HepG2 (cell line): Measurements from ENCODE around the gene SYNJ2. TPM values are rescaled to one million over a fixed set of nuclear protein-coding genes. Genes with fewer than 3 reads are reported as not detected.

Experiments used
- ATAC-seq: fragments of 200-7000 bp; cut with Tn5 transposase; 3 replicates; pipeline ENCODE4 v1.9.1; 2020; ENCODE audit warnings: mild to moderate bottlenecking, moderate library complexity
- BruUV-seq: library from RNA; stranded (reverse); fragments of 400-500 nt; replicated peaks from 2 replicates; lab custom pipeline; 2021; lab: Mats Ljungman, UMichigan
- CTCF ChIA-PET: fragments of 300-600 bp; formaldehyde crosslinking; extraction: SDS; loops from one replicate; lab custom pipeline; 2021; ENCODE audit warnings: low total read pairs, inconsistent platforms, low intra/inter-chr PET ratio; lab: Yijun Ruan, JAX
- POLR2A ChIA-PET: fragments of 350-600 bp; sonication (Branson Sonifier 250); formaldehyde crosslinking; loops from one replicate; lab custom pipeline; 2020; ENCODE audit warnings: antibody characterized with exemption, inconsistent platforms; lab: Yijun Ruan, JAX
- DNase-seq: peaks from one replicate; pipeline ENCODE4 v3.0.0-alpha.2; 2015; ENCODE audit warnings: low spot score
- FAIRE-seq: peaks from 3 replicates; lab custom pipeline; 2011; peaks lifted over from hg19 to GRCh38; lab: Jason Lieb, UNC
- H2AFZ ChIP-seq: one replicate; pipeline ENCODE4 v1.6.1; 2011; ENCODE audit warnings: low read length, inconsistent platforms
- H3K27ac ChIP-seq: fragments of 300-600 bp; 3 replicates; pipeline ENCODE4 v1.8.0; 2011; ENCODE audit warnings: mixed run types, mild to moderate bottlenecking, mixed read lengths, low read length, inconsistent platforms; ENCODE audit not compliant: insufficient read depth; ENCODE audit errors: extremely low read length
- H3K27me3 ChIP-seq, 2 experiments: fragments of 200-600 bp in 1 of 2; 2 replicates in 1 of 2; 3 replicates in 1 of 2; pipeline versions ENCODE4 v1.6.0 to v1.8.0; 2011; ENCODE audit warnings: low read length in 2 of 2, mild to moderate bottlenecking in 2 of 2, moderate library complexity in 2 of 2, inconsistent platforms in 1 of 2; ENCODE audit not compliant: insufficient read depth in 2 of 2, control insufficient read depth in 1 of 2
- H3K36me3 ChIP-seq, 2 experiments: fragments of 200-600 bp in 1 of 2; replicated peaks in 1 of 2; 2 replicates in 1 of 2; 3 replicates in 1 of 2; pipeline versions ENCODE4 v1.5.1 to v1.8.0; 2011; ENCODE audit warnings: low read length in 2 of 2, inconsistent platforms in 1 of 2; ENCODE audit not compliant: insufficient read depth in 2 of 2, control insufficient read depth in 1 of 2
- H3K4me1 ChIP-seq: 2 replicates; pipeline ENCODE4 v1.5.1; 2012; ENCODE audit warnings: low read length, inconsistent platforms; ENCODE audit not compliant: insufficient read depth
- H3K4me2 ChIP-seq: 2 replicates; pipeline ENCODE4 v1.6.0; 2011; ENCODE audit warnings: low read depth, low read length, inconsistent platforms
- H3K4me3 ChIP-seq, 3 experiments: fragments of 200-600 bp in 1 of 3; sonication (generic), shearing (Covaris generic) in 1 of 3; replicated peaks in 1 of 3; 2 replicates each; pipeline ENCODE4 v1.5.1; 2011 to 2016; ENCODE audit warnings: low read length in 3 of 3, inconsistent platforms in 2 of 3, low read depth in 2 of 3, mild to moderate bottlenecking in 2 of 3, control low read depth in 1 of 3, mixed read lengths in 1 of 3; ENCODE audit not compliant: insufficient read depth in 1 of 3
- H3K79me2 ChIP-seq: one replicate; pipeline ENCODE4 v1.6.1; 2011; ENCODE audit warnings: low read length, inconsistent platforms; ENCODE audit not compliant: insufficient read depth
- H3K9ac ChIP-seq: 2 replicates; pipeline ENCODE4 v1.6.0; 2011; ENCODE audit warnings: mild to moderate bottlenecking, low read depth, low read length, inconsistent platforms; ENCODE audit not compliant: insufficient read depth
- H3K9me3 ChIP-seq: 2 replicates; pipeline ENCODE4 v1.5.1; 2012; ENCODE audit warnings: mild to moderate bottlenecking, low read length
- H4K20me1 ChIP-seq: 2 replicates; pipeline ENCODE4 v1.6.0; 2011; ENCODE audit warnings: inconsistent platforms, mild to moderate bottlenecking, low read length, moderate library complexity; ENCODE audit not compliant: insufficient read depth
- ATRX ChIP-seq: sonication (generic); formaldehyde crosslinking; IDR thresholded peaks from 2 replicates; pipeline ENCODE4 v1.4.0; 2020; ENCODE audit warnings: missing genetic modification reagents, borderline replicate concordance
- HOXA3 ChIP-seq: sonication (generic); formaldehyde crosslinking; IDR thresholded peaks from 2 replicates; pipeline ENCODE4 v1.5.0; 2020; ENCODE audit warnings: missing genetic modification reagents
- PCBP1 ChIP-seq: fragments of 200-400 bp; formaldehyde crosslinking; IDR thresholded peaks from 2 replicates; pipeline ENCODE4 v1.6.1; 2017; ENCODE audit warnings: mild to moderate bottlenecking, low read depth, low read length, borderline replicate concordance
- TBL1XR1 ChIP-seq: fragments of 150-350 bp; IDR thresholded peaks from 2 replicates; pipeline ENCODE4 v1.6.1; 2014; ENCODE audit warnings: borderline replicate concordance, low read length; ENCODE audit not compliant: partially characterized antibody
- WGBS: methylation state at CpG from one replicate; pipeline ENCODE4 v1.1.6; 2017; ENCODE audit warnings: low lambda C conversion rate; 5-methylcytosine and 5-hydroxymethylcytosine counted together
- in situ Hi-C: cut with HindIII; loops from 2 replicates; pipeline ENCODE4 v1.10.0; 2017; ENCODE audit warnings: low pct_unique_long_range_greater_than_20kb; ENCODE audit not compliant: extremely low pct_ligation_motif_present
- intact Hi-C: fragments of 100-400 bp; cut with micrococcal nuclease; formaldehyde crosslinking; loops from one replicate; pipeline ENCODE4 v1.10.0; 2022; ENCODE audit not compliant: unreplicated experiment
- polyA plus RNA-seq, 8 experiments: library from polyadenylated mRNA; depleted of rRNA in 3 of 8; stranded (reverse) in 7 of 8; unstranded in 1 of 8; fragments of >200 nt; fragmentation: Illumina TruSeq in 4 of 8; extraction: Trizol in 4 of 8; gene quantifications; 2 replicates each; pipeline versions ENCODE4 v1.2.1 to v1.2.3, GENCODE V29; 2011 to 2016; ENCODE audit warnings: low read depth in 4 of 8, missing spikeins in 1 of 8, mixed read lengths in 1 of 8; ENCODE audit not compliant: insufficient read depth in 1 of 8
- total RNA-seq, 5 experiments: library from RNA; depleted of rRNA; stranded (reverse); fragments of >200 nt; fragmentation: Illumina TruSeq; extraction: Trizol; gene quantifications; 2 replicates each; pipeline ENCODE4 v1.2.3, GENCODE V29; 2016; ENCODE audit warnings: low read depth in 1 of 5
- TF ChIP-seq, protein P1 (sequence below): IDR thresholded peaks from 2 replicates; pipeline ENCODE4 v1.6.1; 2016; ENCODE audit warnings: mild to moderate bottlenecking, missing biosample characterization, missing genetic modification reagents
- TF ChIP-seq, protein P2 (sequence below): sonication (generic); formaldehyde crosslinking; IDR thresholded peaks from 2 replicates; pipeline ENCODE4 v1.5.1; 2020; ENCODE audit warnings: mild to moderate bottlenecking, moderate library complexity, missing genetic modification reagents
- TF ChIP-seq, protein P3 (sequence below): sonication (generic); formaldehyde crosslinking; IDR thresholded peaks from 2 replicates; pipeline ENCODE4 v1.4.0; 2020; ENCODE audit warnings: missing genetic modification reagents; ENCODE audit errors: not compliant biosample characterization

The SYNJ2 gene
- total and polyA plus RNA-seq, 2 of the 13 experiments (the other 11 are each of a cell fraction or from before 2014, with no cell fraction given), result 39.1 to 57.6 TPM

DNA sequence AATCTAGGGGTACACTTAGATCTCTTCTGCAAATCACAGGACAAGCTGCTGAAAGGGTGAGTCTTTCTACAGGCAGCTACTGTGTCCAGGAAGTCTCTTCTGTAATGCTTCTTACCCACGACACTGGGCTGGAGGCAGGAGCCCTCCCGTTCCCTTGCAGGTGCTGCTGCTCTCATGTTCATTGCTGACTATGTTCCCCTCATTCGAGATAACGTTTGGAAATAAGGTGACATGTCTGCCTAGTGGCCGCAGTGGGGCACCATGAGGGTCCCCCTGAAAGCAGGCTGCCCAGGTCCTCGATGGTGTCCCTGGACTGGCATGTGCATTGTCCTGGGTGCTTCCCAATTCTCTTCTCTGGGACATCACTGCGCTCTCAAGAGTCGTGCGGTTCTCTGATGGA is 74.7 kb downstream of the SYNJ2 start:
- Histone ChIP-seq H3K4me2 (no peak overlapping the region), H3K27me3 (no peaks in the 10 kb centered on the region), H3K36me3 (peaks cover 51 to 88% of the 10 kb centered on the region in 2 experiments), H3K79me2 (no peaks in the 10 kb centered on the region), H3K9ac (no peak overlapping the region), H2AFZ (no peak overlapping the region), H3K27ac (no peak overlapping the region), H4K20me1 (peaks cover 3% of the 10 kb centered on the region; the same call in 1 of the 2 replicates), H3K9me3 (no peaks in the 10 kb centered on the region), H3K4me3 (no peak overlapping the region), H3K4me1 (peaks cover 8% of the 10 kb centered on the region; the same call in 1 of the 2 replicates)
- intact Hi-C loops (no loop called here), in situ Hi-C loops (no loop called here)
- 95% methylated on average over 9 of the region's 9 CpGs for WGBS
- ChIA-PET CTCF (no interaction called here), POLR2A (no interaction called here)
- ATAC-seq, result no peak
- no peak for FAIRE-seq
- TF ChIP-seq HOXA3 (CRISPR knock-in tag) (no peak), PCBP1 (no peak), ATRX (no peak), TBL1XR1 (no peak)
- TF ChIP-seq, protein P1, sequence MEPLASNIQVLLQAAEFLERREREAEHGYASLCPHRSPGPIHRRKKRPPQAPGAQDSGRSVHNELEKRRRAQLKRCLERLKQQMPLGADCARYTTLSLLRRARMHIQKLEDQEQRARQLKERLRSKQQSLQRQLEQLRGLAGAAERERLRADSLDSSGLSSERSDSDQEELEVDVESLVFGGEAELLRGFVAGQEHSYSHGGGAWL (CRISPR knock-in tag), result no peak
- TF ChIP-seq, protein P2, sequence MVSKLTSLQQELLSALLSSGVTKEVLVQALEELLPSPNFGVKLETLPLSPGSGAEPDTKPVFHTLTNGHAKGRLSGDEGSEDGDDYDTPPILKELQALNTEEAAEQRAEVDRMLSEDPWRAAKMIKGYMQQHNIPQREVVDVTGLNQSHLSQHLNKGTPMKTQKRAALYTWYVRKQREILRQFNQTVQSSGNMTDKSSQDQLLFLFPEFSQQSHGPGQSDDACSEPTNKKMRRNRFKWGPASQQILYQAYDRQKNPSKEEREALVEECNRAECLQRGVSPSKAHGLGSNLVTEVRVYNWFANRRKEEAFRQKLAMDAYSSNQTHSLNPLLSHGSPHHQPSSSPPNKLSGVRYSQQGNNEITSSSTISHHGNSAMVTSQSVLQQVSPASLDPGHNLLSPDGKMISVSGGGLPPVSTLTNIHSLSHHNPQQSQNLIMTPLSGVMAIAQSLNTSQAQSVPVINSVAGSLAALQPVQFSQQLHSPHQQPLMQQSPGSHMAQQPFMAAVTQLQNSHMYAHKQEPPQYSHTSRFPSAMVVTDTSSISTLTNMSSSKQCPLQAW, result no peak
- TF ChIP-seq, protein P3, sequence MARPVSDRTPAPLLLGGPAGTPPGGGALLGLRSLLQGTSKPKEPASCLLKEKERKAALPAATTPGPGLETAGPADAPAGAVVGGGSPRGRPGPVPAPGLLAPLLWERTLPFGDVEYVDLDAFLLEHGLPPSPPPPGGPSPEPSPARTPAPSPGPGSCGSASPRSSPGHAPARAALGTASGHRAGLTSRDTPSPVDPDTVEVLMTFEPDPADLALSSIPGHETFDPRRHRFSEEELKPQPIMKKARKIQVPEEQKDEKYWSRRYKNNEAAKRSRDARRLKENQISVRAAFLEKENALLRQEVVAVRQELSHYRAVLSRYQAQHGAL (CRISPR knock-in tag), result no peak
- no peak for DNase-seq
- no TSS peak for BruUV-seq
